GM12891 (cell line): ENCODE results near the gene CTXN3.

Experiments
- PAX5 ChIP-seq: IDR thresholded peaks from 2 replicates; pipeline ENCODE4 v1.6.1; 2011; ENCODE audit warnings: low read length, moderate library complexity, mild to moderate bottlenecking; ENCODE audit not compliant: insufficient read depth, severe bottlenecking
- POLR2A ChIP-seq: IDR thresholded peaks from 2 replicates; pipeline ENCODE4 v1.6.1; 2011; ENCODE audit warnings: low read depth, low read length, control low read depth
- POLR2AphosphoS5 ChIP-seq: IDR thresholded peaks from 2 replicates; pipeline ENCODE4 v1.6.1; 2011; ENCODE audit warnings: low read depth, low read length, control low read depth
- SPI1 ChIP-seq: IDR thresholded peaks from 2 replicates; pipeline ENCODE4 v1.6.1; 2011; ENCODE audit warnings: low read depth, low read length, control low read depth
- TAF1 ChIP-seq: IDR thresholded peaks from 2 replicates; pipeline ENCODE4 v1.6.1; 2011; ENCODE audit warnings: low read depth, low read length, control low read depth

GRCh38 chr5:127665641-127666040 lies 16.8 kb downstream of the CTXN3 start:
- no peak for TF ChIP-seq POLR2A
- TF ChIP-seq POLR2AphosphoS5, result no peak
- TF ChIP-seq PAX5, result no peak
- no peak for TF ChIP-seq TAF1
- TF ChIP-seq SPI1, result no peak
